ENCODE data around the gene CDC37L1. TPM values are rescaled to one million over a fixed set of nuclear protein-coding genes. Genes with fewer than 3 reads are reported as not detected.

The CDC37L1 gene
- total and polyA plus RNA-seq, 9 of the 15 experiments (the other 6 are each of a cell fraction or from before 2014, with no cell fraction given): 1.5 to 7.9 (median 6.0) TPM

DNA sequence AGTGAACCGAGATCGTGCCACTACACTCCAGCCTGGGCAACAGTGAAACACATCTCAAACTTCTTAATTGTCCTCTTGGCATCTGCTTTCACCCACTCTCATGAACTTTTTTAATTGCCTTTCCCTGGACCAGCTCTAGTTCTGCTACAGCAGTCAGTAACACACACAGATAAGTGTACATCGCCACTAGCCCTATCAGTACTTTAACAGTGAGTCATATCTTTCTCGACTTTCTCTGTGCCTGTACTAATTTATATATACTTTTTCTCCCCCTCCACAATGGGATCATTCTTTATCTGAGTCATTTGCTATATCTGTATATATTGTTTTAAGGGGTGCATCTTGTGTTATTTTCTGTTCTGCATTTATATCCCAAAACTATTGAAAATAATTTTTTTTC lies 6.7 kb downstream of the CDC37L1 start (continued):
- TF ChIP-seq, protein P1, sequence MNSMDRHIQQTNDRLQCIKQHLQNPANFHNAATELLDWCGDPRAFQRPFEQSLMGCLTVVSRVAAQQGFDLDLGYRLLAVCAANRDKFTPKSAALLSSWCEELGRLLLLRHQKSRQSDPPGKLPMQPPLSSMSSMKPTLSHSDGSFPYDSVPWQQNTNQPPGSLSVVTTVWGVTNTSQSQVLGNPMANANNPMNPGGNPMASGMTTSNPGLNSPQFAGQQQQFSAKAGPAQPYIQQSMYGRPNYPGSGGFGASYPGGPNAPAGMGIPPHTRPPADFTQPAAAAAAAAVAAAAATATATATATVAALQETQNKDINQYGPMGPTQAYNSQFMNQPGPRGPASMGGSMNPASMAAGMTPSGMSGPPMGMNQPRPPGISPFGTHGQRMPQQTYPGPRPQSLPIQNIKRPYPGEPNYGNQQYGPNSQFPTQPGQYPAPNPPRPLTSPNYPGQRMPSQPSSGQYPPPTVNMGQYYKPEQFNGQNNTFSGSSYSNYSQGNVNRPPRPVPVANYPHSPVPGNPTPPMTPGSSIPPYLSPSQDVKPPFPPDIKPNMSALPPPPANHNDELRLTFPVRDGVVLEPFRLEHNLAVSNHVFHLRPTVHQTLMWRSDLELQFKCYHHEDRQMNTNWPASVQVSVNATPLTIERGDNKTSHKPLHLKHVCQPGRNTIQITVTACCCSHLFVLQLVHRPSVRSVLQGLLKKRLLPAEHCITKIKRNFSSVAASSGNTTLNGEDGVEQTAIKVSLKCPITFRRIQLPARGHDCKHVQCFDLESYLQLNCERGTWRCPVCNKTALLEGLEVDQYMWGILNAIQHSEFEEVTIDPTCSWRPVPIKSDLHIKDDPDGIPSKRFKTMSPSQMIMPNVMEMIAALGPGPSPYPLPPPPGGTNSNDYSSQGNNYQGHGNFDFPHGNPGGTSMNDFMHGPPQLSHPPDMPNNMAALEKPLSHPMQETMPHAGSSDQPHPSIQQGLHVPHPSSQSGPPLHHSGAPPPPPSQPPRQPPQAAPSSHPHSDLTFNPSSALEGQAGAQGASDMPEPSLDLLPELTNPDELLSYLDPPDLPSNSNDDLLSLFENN (IDR thresholded peaks at IDR 0.05; ENCODE audit: low read depth in 2 of 2, low read length in 2 of 2): no peak
- peak; percentile 19; the same call in 1 of the 2 replicates for TF ChIP-seq SOX6 (IDR thresholded peaks at IDR 0.05)
- no peak for TF ChIP-seq ZNF644 (tag; IDR thresholded peaks at IDR 0.05; ENCODE audit: low read depth)
- TF ChIP-seq, protein P2, sequence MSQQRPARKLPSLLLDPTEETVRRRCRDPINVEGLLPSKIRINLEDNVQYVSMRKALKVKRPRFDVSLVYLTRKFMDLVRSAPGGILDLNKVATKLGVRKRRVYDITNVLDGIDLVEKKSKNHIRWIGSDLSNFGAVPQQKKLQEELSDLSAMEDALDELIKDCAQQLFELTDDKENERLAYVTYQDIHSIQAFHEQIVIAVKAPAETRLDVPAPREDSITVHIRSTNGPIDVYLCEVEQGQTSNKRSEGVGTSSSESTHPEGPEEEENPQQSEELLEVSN (IDR thresholded peaks at IDR 0.05; ENCODE audit: borderline replicate concordance in 1 of 2, extremely low read depth in 1 of 2, insufficient read depth in 1 of 2, insufficient read length in 1 of 2, low read depth in 1 of 2, low read length in 1 of 2, poor library complexity in 1 of 2, severe bottlenecking in 1 of 2): no peak
- TF ChIP-seq, protein P3, sequence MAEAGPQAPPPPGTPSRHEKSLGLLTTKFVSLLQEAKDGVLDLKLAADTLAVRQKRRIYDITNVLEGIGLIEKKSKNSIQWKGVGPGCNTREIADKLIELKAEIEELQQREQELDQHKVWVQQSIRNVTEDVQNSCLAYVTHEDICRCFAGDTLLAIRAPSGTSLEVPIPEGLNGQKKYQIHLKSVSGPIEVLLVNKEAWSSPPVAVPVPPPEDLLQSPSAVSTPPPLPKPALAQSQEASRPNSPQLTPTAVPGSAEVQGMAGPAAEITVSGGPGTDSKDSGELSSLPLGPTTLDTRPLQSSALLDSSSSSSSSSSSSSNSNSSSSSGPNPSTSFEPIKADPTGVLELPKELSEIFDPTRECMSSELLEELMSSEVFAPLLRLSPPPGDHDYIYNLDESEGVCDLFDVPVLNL (CRISPR knock-in tag; IDR thresholded peaks at IDR 0.05; ENCODE audit: low read depth): no peak
- TF ChIP-seq ZNF165 (CRISPR knock-in tag; IDR thresholded peaks at IDR 0.05; ENCODE audit: borderline replicate concordance): no peak
- no peak for TF ChIP-seq ZNF217 (CRISPR knock-in tag; IDR thresholded peaks at IDR 0.05)
- TF ChIP-seq, protein P4, sequence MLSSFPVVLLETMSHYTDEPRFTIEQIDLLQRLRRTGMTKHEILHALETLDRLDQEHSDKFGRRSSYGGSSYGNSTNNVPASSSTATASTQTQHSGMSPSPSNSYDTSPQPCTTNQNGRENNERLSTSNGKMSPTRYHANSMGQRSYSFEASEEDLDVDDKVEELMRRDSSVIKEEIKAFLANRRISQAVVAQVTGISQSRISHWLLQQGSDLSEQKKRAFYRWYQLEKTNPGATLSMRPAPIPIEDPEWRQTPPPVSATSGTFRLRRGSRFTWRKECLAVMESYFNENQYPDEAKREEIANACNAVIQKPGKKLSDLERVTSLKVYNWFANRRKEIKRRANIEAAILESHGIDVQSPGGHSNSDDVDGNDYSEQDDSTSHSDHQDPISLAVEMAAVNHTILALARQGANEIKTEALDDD (IDR thresholded peaks at IDR 0.05): peak; percentile 59
- no peak for TF ChIP-seq MCM2 (IDR thresholded peaks at IDR 0.05; ENCODE audit: low read depth)
- TF ChIP-seq ARID2 (IDR thresholded peaks at IDR 0.05): no peak
- TF ChIP-seq MTA2 (IDR thresholded peaks at IDR 0.05; ENCODE audit: low read depth): no peak
- TF ChIP-seq GABPA (tag; conservative IDR thresholded peaks at IDR 0.05; ENCODE audit: low read depth): no peak
- no peak for TF ChIP-seq RBBP5 (IDR thresholded peaks at IDR 0.05; ENCODE audit: borderline replicate concordance, insufficient read depth, low read length, poor library complexity, severe bottlenecking)
- TF ChIP-seq, protein P5, sequence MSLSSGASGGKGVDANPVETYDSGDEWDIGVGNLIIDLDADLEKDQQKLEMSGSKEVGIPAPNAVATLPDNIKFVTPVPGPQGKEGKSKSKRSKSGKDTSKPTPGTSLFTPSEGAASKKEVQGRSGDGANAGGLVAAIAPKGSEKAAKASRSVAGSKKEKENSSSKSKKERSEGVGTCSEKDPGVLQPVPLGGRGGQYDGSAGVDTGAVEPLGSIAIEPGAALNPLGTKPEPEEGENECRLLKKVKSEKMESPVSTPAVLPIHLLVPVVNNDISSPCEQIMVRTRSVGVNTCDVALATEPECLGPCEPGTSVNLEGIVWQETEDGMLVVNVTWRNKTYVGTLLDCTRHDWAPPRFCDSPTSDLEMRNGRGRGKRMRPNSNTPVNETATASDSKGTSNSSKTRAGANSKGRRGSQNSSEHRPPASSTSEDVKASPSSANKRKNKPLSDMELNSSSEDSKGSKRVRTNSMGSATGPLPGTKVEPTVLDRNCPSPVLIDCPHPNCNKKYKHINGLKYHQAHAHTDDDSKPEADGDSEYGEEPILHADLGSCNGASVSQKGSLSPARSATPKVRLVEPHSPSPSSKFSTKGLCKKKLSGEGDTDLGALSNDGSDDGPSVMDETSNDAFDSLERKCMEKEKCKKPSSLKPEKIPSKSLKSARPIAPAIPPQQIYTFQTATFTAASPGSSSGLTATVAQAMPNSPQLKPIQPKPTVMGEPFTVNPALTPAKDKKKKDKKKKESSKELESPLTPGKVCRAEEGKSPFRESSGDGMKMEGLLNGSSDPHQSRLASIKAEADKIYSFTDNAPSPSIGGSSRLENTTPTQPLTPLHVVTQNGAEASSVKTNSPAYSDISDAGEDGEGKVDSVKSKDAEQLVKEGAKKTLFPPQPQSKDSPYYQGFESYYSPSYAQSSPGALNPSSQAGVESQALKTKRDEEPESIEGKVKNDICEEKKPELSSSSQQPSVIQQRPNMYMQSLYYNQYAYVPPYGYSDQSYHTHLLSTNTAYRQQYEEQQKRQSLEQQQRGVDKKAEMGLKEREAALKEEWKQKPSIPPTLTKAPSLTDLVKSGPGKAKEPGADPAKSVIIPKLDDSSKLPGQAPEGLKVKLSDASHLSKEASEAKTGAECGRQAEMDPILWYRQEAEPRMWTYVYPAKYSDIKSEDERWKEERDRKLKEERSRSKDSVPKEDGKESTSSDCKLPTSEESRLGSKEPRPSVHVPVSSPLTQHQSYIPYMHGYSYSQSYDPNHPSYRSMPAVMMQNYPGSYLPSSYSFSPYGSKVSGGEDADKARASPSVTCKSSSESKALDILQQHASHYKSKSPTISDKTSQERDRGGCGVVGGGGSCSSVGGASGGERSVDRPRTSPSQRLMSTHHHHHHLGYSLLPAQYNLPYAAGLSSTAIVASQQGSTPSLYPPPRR (CRISPR knock-in tag; IDR thresholded peaks at IDR 0.05; ENCODE audit: borderline replicate concordance): no peak
